Astrocyte of the spinal cord (primary cell): ENCODE data around the gene AOAH.

Source experiments
- DNase-seq: peaks from one replicate; pipeline ENCODE4 v3.0.0; 2011; ENCODE audit warnings: low read depth, low spot score
- H3K4me3 ChIP-seq: 2 replicates; pipeline ENCODE4 v1.5.1; 2011; ENCODE audit warnings: low read depth, mild to moderate bottlenecking, low read length, moderate library complexity
- CTCF ChIP-seq: IDR thresholded peaks from 2 replicates; pipeline ENCODE4 v1.5.1; 2012; ENCODE audit warnings: low read depth, mild to moderate bottlenecking, low read length, inconsistent platforms
- in situ Hi-C: cut with HindIII; loops from 2 replicates; pipeline ENCODE4 v1.10.0; 2017; ENCODE audit warnings: low sequenced_read_pairs

AOAH gene

GRCh38 chr7:36749282-36749960, 25.1 kb upstream of the AOAH start:
- peak; percentile 84 for DNase-seq
- no peak overlapping the region for H3K4me3 ChIP-seq
- in situ Hi-C loops: no loop called here
- TF ChIP-seq CTCF: no peak

- in situ Hi-C loops: no loop called here
- no peak for DNase-seq
- H3K4me3 ChIP-seq: no peak overlapping the region
- no peak for TF ChIP-seq CTCF
Measured at GRCh38 chr7:36748017-36748487, 23.8 kb upstream of the AOAH start.

GRCh38 chr7:36747280-36748016, 23.2 kb upstream of the AOAH start:
- DNase-seq: peak; percentile 88
- no peak overlapping the region for H3K4me3 ChIP-seq
- in situ Hi-C loops: no loop called here
- TF ChIP-seq CTCF: no peak

GRCh38 chr7:36746347-36746746, 22.1 kb upstream of the AOAH start:
- H3K4me3 ChIP-seq: no peak overlapping the region
- TF ChIP-seq CTCF: no peak
- in situ Hi-C loops: no loop called here
- peak; percentile 60 for DNase-seq

GRCh38 chr7:36742911-36743775, 18.8 kb upstream of the AOAH start:
- no peak for TF ChIP-seq CTCF
- no peak for DNase-seq
- no peak overlapping the region for H3K4me3 ChIP-seq
- in situ Hi-C loops: no loop called here

- no peak for DNase-seq
- in situ Hi-C loops: no loop called here
- no peak overlapping the region for H3K4me3 ChIP-seq
- no peak for TF ChIP-seq CTCF
Measured at GRCh38 chr7:36741866-36742265, 17.6 kb upstream of the AOAH start.
